Osteoblast (primary cell): Measurements from ENCODE around the gene MIEF1. TPM values are rescaled to one million over a fixed set of nuclear protein-coding genes. Genes with fewer than 3 reads are reported as not detected.

Experiments
- DNase-seq: peaks from one replicate; pipeline ENCODE4 v3.0.0; 2011; ENCODE audit warnings: low spot score, mixed read lengths; ENCODE audit not compliant: insufficient read length; ENCODE audit errors: missing footprints
- H2AFZ ChIP-seq: 2 replicates; pipeline ENCODE4 v1.6.0; 2011; ENCODE audit warnings: mild to moderate bottlenecking, low read length
- H3K27ac ChIP-seq: 2 replicates; pipeline ENCODE4 v1.5.1; 2011; ENCODE audit warnings: mild to moderate bottlenecking, low read depth, low read length, moderate library complexity
- H3K27me3 ChIP-seq: 2 replicates; pipeline ENCODE4 v1.6.0; 2012; ENCODE audit warnings: mild to moderate bottlenecking, control low read depth, inconsistent platforms, low read length, moderate library complexity; ENCODE audit not compliant: insufficient read depth
- H3K36me3 ChIP-seq: 2 replicates; pipeline ENCODE4 v1.5.1; 2011; ENCODE audit warnings: mild to moderate bottlenecking, low read length, control low read depth, moderate library complexity; ENCODE audit not compliant: insufficient read depth
- H3K4me1 ChIP-seq: 2 replicates; pipeline ENCODE4 v1.5.1; 2011; ENCODE audit warnings: mild to moderate bottlenecking, low read length, control low read depth, moderate library complexity; ENCODE audit not compliant: insufficient read depth
- H3K4me2 ChIP-seq: 2 replicates; pipeline ENCODE4 v1.6.0; 2011; ENCODE audit warnings: mild to moderate bottlenecking, low read length; ENCODE audit not compliant: insufficient read depth
- H3K4me3 ChIP-seq: fragments of 200-600 bp; sonication (generic); 3 replicates; pipeline ENCODE4 v1.5.1; 2012; ENCODE audit warnings: mild to moderate bottlenecking, low read length, inconsistent platforms; ENCODE audit not compliant: insufficient read depth
- H3K79me2 ChIP-seq: 2 replicates; pipeline ENCODE4 v1.6.0; 2012; ENCODE audit warnings: mild to moderate bottlenecking, low read length, control low read depth, inconsistent platforms; ENCODE audit not compliant: insufficient read depth
- H3K9me3 ChIP-seq: 2 replicates; pipeline ENCODE4 v1.5.1; 2011; ENCODE audit warnings: low read depth, low read length, control low read depth
- H4K20me1 ChIP-seq: 2 replicates; pipeline ENCODE4 v1.6.0; 2012; ENCODE audit warnings: mild to moderate bottlenecking, low read length, control low read depth; ENCODE audit not compliant: insufficient read depth
- CTCF ChIP-seq: IDR thresholded peaks from 2 replicates; pipeline ENCODE4 v1.5.1; 2011; ENCODE audit warnings: mild to moderate bottlenecking, low read depth, low read length, moderate library complexity; ENCODE audit errors: extremely low read depth
- total RNA-seq: library from RNA; depleted of rRNA; stranded (reverse); fragments of >200 nt; gene quantifications from 2 replicates; pipeline ENCODE4 v1.2.3, GENCODE V29; 2012

MIEF1 gene
- total RNA-seq, 1 donor = 23.5 TPM

- Histone ChIP-seq H3K27ac (no peak within 1 kb of the TSS), H3K4me2 (no peak within 1 kb of the TSS), H3K36me3 (no peaks in the 10 kb centered on the region), H3K79me2 (no peaks in the 10 kb centered on the region), H3K9me3 (no peaks in the 10 kb centered on the region), H3K4me3 (no peak within 1 kb of the TSS), H3K4me1 (no peaks in the 10 kb centered on the region), H4K20me1 (no peaks in the 10 kb centered on the region), H3K27me3 (peaks cover 45% of the 10 kb centered on the region), H2AFZ (no peak within 1 kb of the TSS)
- TF ChIP-seq CTCF = no peak
- no peak for DNase-seq
Observed at GRCh38 chr22:39456522-39457197, 45.4 kb upstream of the MIEF1 start, which contains the start of gene MGAT3. MGAT3 (plus strand) TSS chr22:39457012; CDS start chr22:39487348, 30,336 bp downstream.

GRCh38 chr22:39457198-39457555, 44.9 kb upstream of the MIEF1 start:
- peaks cover 45% of the 10 kb centered on the region for H3K27me3 ChIP-seq

GRCh38 chr22:39457556-39458443, 44.3 kb upstream of the MIEF1 start:
- H3K79me2 ChIP-seq = no peaks in the 10 kb centered on the region
- no peak for TF ChIP-seq CTCF
- H3K4me1 ChIP-seq = no peaks in the 10 kb centered on the region
- H4K20me1 ChIP-seq = no peaks in the 10 kb centered on the region
- H3K4me3 ChIP-seq = no peak overlapping the region
- H3K27ac ChIP-seq = no peak overlapping the region
- H3K27me3 ChIP-seq = peaks cover 45% of the 10 kb centered on the region
- no peak overlapping the region for H3K4me2 ChIP-seq
- DNase-seq = no peak
- H3K9me3 ChIP-seq = no peaks in the 10 kb centered on the region
- H2AFZ ChIP-seq = no peak overlapping the region
- no peaks in the 10 kb centered on the region for H3K36me3 ChIP-seq

More at GRCh38 chr22:39457198-39457555, 44.9 kb upstream of the MIEF1 start:
- Histone ChIP-seq H3K9me3 (no peaks in the 10 kb centered on the region), H3K79me2 (no peaks in the 10 kb centered on the region), H3K27ac (no peak overlapping the region), H3K4me1 (no peaks in the 10 kb centered on the region), H2AFZ (no peak overlapping the region), H3K4me2 (no peak overlapping the region), H3K4me3 (no peak overlapping the region), H3K36me3 (no peaks in the 10 kb centered on the region), H4K20me1 (no peaks in the 10 kb centered on the region)
- TF ChIP-seq CTCF = no peak
- DNase-seq = peak; percentile 94
